Left kidney (tissue), 2 donors: ENCODE results near the gene ITIH4. TPM values are rescaled to one million over a fixed set of nuclear protein-coding genes. Genes with fewer than 3 reads are reported as not detected.

Source experiments
- DNase-seq: peaks from one replicate; pipeline ENCODE4 v3.0.0-alpha.2; 2013
- polyA plus RNA-seq: library from polyadenylated mRNA; unstranded; fragments of 120-200 nt; gene quantifications from one replicate; pipeline ENCODE4 v1.2.1, GENCODE V29; 2013; ENCODE audit not compliant: insufficient read length

The ITIH4 gene
- polyA plus RNA-seq, 1 donor, result 15.6 TPM

DNA sequence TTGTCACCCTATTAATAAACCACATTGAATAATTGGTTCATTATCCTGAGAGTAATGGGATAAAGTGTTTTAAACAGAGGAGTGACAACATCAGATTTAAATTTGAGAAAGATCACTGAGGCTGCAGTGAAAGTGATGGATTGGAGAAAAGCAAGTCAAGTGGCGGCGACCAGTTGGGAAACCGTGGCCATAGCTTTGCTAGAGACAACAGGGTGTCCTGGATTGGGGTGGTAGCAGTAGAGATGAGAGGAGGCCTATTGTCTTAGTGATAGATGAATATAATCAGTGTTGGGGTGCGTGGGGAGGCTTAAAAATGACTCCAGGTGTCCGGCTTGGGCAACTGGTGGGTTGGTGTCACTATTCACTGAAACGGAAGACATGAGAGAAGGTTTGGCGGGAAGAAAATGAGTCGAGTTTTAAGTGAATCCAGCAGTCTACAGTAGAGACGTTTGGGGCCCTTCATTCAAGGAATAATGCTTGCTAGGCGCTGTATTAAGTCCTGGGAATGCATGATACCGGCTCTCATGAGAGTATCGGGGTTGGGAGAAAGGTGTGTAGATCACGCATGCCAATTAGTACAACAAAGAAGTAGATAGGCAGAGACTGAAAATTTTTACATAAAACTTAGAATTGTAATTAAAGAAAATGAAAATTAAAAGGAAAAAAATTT lies 60.6 kb downstream of the ITIH4 start:
- no peak for DNase-seq

DNA sequence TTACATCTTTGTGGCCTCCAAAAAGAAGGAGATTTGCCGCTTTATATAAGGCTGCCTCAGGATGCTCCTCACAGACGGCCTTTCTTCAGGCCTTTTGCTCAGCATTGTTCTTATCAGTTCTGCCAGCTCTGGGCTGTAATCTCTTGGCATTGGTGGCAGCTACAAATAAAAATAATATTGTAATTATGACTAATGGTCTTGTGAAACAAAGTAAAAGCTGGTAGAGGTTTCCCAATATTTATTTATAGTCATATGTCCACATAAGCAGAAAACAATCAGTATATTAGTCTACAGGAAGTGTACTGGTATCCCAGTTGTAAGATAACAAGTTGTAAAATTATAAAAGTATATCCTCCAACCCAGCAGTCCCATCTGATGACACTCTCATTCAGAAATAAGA lies 67.0 kb downstream of the ITIH4 start:
- DNase-seq, result no peak

Other genes with a start within 250 kb of the ITIH4 start
- 70.0 TPM for gene PBRM1, start 144.8 kb downstream of the ITIH4 start, polyA plus RNA-seq
- gene GNL3, start 144.6 kb downstream of the ITIH4 start, polyA plus RNA-seq, result 113 TPM
- 139 TPM for gene GLT8D1, start 124.9 kb downstream of the ITIH4 start, polyA plus RNA-seq
- 150 TPM for gene SPCS1, start 124.6 kb downstream of the ITIH4 start, polyA plus RNA-seq
- 31.5 TPM for gene NEK4, start 59.7 kb downstream of the ITIH4 start, polyA plus RNA-seq
- not detected for gene ITIH1, start 53.1 kb downstream of the ITIH4 start, polyA plus RNA-seq
- 5.7 TPM for gene ITIH3, start 35.9 kb downstream of the ITIH4 start, polyA plus RNA-seq
- 0.38 TPM for gene MUSTN1, start 4.3 kb upstream of the ITIH4 start, polyA plus RNA-seq
- gene STIMATE, start 66.9 kb upstream of the ITIH4 start, polyA plus RNA-seq, result 17.6 TPM
- gene SFMBT1, start 215.4 kb upstream of the ITIH4 start, polyA plus RNA-seq, result 12.5 TPM